ENCODE results near the gene CD44. TPM values are rescaled to one million over a fixed set of nuclear protein-coding genes. Genes with fewer than 3 reads are reported as not detected.

CD44 gene
- total RNA-seq, 1 experiment from 2014 or later: 6.1 TPM

DNA sequence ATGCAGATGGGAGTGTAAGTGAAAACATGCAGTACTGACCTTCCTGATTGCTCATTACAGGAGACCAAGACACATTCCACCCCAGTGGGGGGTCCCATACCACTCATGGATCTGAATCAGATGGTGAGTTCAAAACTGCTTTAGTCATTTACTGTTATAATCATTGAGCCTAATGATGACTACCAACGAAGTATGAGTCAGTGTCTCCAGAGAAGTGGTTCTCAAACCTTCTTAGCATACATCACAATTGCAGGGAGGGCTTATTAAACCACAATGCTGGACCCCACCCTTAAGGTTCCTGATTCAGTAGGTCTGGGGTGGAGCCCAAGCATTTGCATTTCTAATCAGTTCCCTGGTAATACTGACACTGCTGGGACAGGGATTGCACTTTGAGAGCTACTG is 75.8 kb downstream of the CD44 start:
- Histone ChIP-seq H3K4me2 (ENCODE audit: insufficient read depth, insufficient read length, low read length) (no peak overlapping the region), H3K4me1 (ENCODE audit: insufficient read depth, low read length) (peaks cover 11% of the 10 kb centered on the region; the same call in 1 of the 2 replicates)
- peaks cover 28 to 36% of the 10 kb centered on the region in 2 experiments for H3K4me1 Mint-ChIP-seq

More for the DNA sequence above, 75.8 kb downstream of the CD44 start:
- Histone ChIP-seq H4K20me1 (ENCODE audit: control insufficient read depth, insufficient read depth, insufficient read length) (no peaks in the 10 kb centered on the region), H2AK5ac (ENCODE audit: insufficient read length, low read length) (no peak overlapping the region), H2AFZ (ENCODE audit: low read length) (no peak overlapping the region), H3K23me2 (ENCODE audit: insufficient read length, low read depth, low read length, poor library complexity, severe bottlenecking) (no peaks in the 10 kb centered on the region), H3K79me2 (ENCODE audit: insufficient read depth, low read length) (no peaks in the 10 kb centered on the region), H2BK15ac (ENCODE audit: low read depth, low read length) (no peak overlapping the region), H4K5ac (ENCODE audit: insufficient read length, low read depth, low read length) (no peak overlapping the region), H3K27me3 (ENCODE audit: insufficient read depth, low read length) (no peaks in the 10 kb centered on the region), H3K23ac (ENCODE audit: insufficient read length, low read depth, low read length) (no peak overlapping the region), H3K4ac (ENCODE audit: low read depth, low read length) (no peak overlapping the region), H2BK120ac (ENCODE audit: low read depth, low read length, poor library complexity, severe bottlenecking) (no peak overlapping the region), H2BK5ac (ENCODE audit: insufficient read length, low read length) (no peak overlapping the region), H3K27ac (ENCODE audit: insufficient read length, low read depth, low read length) (no peak overlapping the region), H4K8ac (replicated peaks; ENCODE audit: insufficient read length, low read depth, low read length) (no peak overlapping the region), H2BK20ac (ENCODE audit: low read depth, low read length, poor library complexity, severe bottlenecking) (no peak overlapping the region), H2BK12ac (ENCODE audit: insufficient read length, low read depth, low read length) (no peak overlapping the region), H3K18ac (ENCODE audit: insufficient read length, low read depth, low read length) (peak overlapping the region; percentile 2), H3K79me1 (ENCODE audit: insufficient read depth, low read depth, low read length, poor library complexity, severe bottlenecking) (no peaks in the 10 kb centered on the region), H3K9me3 (ENCODE audit: control insufficient read depth, low read depth, low read length) (no peaks in the 10 kb centered on the region), H3K14ac (ENCODE audit: insufficient read depth, low read length) (no peak overlapping the region), H3K56ac (ENCODE audit: insufficient read length, low read depth, low read length) (no peak overlapping the region), H3K9ac (ENCODE audit: extremely low read depth, insufficient read length, low read length) (no peak overlapping the region), H3T11ph (ENCODE audit: low read length) (no peak overlapping the region), H4K91ac (ENCODE audit: insufficient read length, low read depth, low read length) (no peak overlapping the region)
- no peaks in the 10 kb centered on the region; a peak in 2 of 7 replicates for H3K36me3 Mint-ChIP-seq (ENCODE audit: insufficient read depth in 1 of 3, low read depth in 3 of 3)
- peaks cover 3 to 4% of the 10 kb centered on the region in 2 experiments; a peak in 3 of 5 replicates for H3K9me3 Mint-ChIP-seq
- TF ChIP-seq, protein P1, sequence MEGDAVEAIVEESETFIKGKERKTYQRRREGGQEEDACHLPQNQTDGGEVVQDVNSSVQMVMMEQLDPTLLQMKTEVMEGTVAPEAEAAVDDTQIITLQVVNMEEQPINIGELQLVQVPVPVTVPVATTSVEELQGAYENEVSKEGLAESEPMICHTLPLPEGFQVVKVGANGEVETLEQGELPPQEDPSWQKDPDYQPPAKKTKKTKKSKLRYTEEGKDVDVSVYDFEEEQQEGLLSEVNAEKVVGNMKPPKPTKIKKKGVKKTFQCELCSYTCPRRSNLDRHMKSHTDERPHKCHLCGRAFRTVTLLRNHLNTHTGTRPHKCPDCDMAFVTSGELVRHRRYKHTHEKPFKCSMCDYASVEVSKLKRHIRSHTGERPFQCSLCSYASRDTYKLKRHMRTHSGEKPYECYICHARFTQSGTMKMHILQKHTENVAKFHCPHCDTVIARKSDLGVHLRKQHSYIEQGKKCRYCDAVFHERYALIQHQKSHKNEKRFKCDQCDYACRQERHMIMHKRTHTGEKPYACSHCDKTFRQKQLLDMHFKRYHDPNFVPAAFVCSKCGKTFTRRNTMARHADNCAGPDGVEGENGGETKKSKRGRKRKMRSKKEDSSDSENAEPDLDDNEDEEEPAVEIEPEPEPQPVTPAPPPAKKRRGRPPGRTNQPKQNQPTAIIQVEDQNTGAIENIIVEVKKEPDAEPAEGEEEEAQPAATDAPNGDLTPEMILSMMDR (conservative IDR thresholded peaks at IDR 0.05): no peak
- peak overlapping the region; percentile 56 to 84 (median 59); a peak in 2 of 7 replicates for H3K27ac Mint-ChIP-seq
- WGBS (ENCODE audit: extremely low coverage, insufficient read length, low lambda C conversion rate): no CpG with 5 or more reads among the region's 1 CpG
- H3K27me3 Mint-ChIP-seq (ENCODE audit: low read depth): no peaks in the 10 kb centered on the region
- peak; percentile 66 for DNase-seq
- no peak overlapping the region for H3K4me3 Mint-ChIP-seq
